GM06990 (cell line): ENCODE measurements around the gene NT5C2.
"Not testable (repeated sequence)": the region's sequence is repeated elsewhere in the genome, so short reads cannot be mapped to it uniquely, and the experiment has no call there.

Source experiments
- DNase-seq: peaks from one replicate; pipeline ENCODE4 v3.0.0-alpha.2; 2011; ENCODE audit not compliant: insufficient read length; ENCODE audit errors: extremely low read depth
- H3K27me3 ChIP-seq: replicated peaks from 2 replicates; pipeline ENCODE4 v1.6.0; 2011; ENCODE audit warnings: low read length; ENCODE audit not compliant: control insufficient read depth, insufficient read depth
- H3K36me3 ChIP-seq: 2 replicates; pipeline ENCODE4 v1.5.1; 2011; ENCODE audit warnings: low read length; ENCODE audit not compliant: control insufficient read depth, insufficient read depth
- H3K4me3 ChIP-seq: replicated peaks from 2 replicates; pipeline ENCODE4 v1.5.1; 2011; ENCODE audit warnings: low read depth, mild to moderate bottlenecking, control low read depth, low read length
- TF ChIP-seq, protein P1 (sequence below): IDR thresholded peaks from 2 replicates; pipeline ENCODE4 v1.5.1; 2011; ENCODE audit warnings: low read length, control low read depth, mild to moderate bottlenecking, inconsistent platforms; ENCODE audit not compliant: insufficient read depth, poor library complexity, severe bottlenecking

NT5C2 gene

GRCh38 chr10:103175580-103176285 is 17.3 kb downstream of the NT5C2 start:
- no peak overlapping the region for H3K4me3 ChIP-seq
- H3K36me3 ChIP-seq, result peaks cover 18% of the 10 kb centered on the region
- no peaks in the 10 kb centered on the region for H3K27me3 ChIP-seq
- no peak for DNase-seq
- TF ChIP-seq, protein P1, sequence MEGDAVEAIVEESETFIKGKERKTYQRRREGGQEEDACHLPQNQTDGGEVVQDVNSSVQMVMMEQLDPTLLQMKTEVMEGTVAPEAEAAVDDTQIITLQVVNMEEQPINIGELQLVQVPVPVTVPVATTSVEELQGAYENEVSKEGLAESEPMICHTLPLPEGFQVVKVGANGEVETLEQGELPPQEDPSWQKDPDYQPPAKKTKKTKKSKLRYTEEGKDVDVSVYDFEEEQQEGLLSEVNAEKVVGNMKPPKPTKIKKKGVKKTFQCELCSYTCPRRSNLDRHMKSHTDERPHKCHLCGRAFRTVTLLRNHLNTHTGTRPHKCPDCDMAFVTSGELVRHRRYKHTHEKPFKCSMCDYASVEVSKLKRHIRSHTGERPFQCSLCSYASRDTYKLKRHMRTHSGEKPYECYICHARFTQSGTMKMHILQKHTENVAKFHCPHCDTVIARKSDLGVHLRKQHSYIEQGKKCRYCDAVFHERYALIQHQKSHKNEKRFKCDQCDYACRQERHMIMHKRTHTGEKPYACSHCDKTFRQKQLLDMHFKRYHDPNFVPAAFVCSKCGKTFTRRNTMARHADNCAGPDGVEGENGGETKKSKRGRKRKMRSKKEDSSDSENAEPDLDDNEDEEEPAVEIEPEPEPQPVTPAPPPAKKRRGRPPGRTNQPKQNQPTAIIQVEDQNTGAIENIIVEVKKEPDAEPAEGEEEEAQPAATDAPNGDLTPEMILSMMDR, result no peak

- not testable (repeated sequence) for H3K27me3 ChIP-seq, DNase-seq, H3K4me3 ChIP-seq
- peaks cover 16% of the 10 kb centered on the region for H3K36me3 ChIP-seq
Observed at GRCh38 chr10:103174324-103174723, 18.7 kb downstream of the NT5C2 start.

DNA sequence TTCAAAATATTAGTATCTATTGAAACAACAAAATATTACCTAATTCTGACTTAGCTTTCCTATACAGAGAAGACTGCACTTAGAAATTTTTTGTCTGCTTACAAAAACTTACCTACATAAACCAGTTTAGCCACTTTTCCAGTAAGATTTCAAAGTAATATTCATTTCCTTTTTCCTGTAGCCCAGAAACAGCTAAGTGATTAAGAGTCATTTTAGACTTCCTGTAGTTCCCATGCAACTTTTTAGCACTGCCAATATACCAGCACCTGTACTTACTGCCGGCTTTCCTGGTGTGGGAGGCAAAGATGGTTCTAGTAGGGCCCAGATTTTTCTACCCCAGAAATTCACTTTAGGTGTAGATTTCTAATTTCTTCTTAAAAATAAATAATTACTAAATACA is 21.8 kb downstream of the NT5C2 start:
- Histone ChIP-seq H3K27me3 (no peaks in the 10 kb centered on the region), H3K36me3 (peaks cover 12% of the 10 kb centered on the region), H3K4me3 (no peak overlapping the region)
- TF ChIP-seq, protein P1, result no peak
- DNase-seq, result no peak

DNA sequence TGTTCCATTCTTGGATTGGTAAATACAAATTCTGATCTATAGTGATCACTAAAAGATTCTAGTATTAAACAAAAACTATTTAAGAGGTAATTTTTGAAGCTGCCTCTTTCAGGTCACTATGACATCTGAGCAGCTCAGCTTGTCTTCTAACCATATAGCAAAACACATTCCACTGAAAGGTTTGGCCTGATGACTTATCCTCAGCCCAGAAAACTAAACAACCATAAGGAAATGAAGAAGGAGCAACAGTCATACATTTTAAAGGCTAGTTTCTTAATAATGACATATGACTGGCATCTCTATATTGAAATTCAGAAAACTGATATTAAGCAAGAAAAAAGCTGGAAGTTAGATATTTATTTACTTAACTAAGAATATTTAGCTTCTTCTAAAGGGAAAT is 24.6 kb downstream of the NT5C2 start:
- Histone ChIP-seq H3K27me3 (no peaks in the 10 kb centered on the region), H3K4me3 (no peak overlapping the region), H3K36me3 (peaks cover 4% of the 10 kb centered on the region)
- TF ChIP-seq, protein P1, result no peak
- no peak for DNase-seq

- not testable (repeated sequence) for DNase-seq, H3K27me3 ChIP-seq, H3K36me3 ChIP-seq, H3K4me3 ChIP-seq
Observed at GRCh38 chr10:103167554-103167953, 25.5 kb downstream of the NT5C2 start.

- Histone ChIP-seq H3K4me3 (no peak overlapping the region), H3K27me3 (no peaks in the 10 kb centered on the region), H3K36me3 (peaks cover 2% of the 10 kb centered on the region)
- DNase-seq, result no peak
- TF ChIP-seq, protein P1, result no peak
Observed at GRCh38 chr10:103166523-103166922, 26.5 kb downstream of the NT5C2 start.

DNA sequence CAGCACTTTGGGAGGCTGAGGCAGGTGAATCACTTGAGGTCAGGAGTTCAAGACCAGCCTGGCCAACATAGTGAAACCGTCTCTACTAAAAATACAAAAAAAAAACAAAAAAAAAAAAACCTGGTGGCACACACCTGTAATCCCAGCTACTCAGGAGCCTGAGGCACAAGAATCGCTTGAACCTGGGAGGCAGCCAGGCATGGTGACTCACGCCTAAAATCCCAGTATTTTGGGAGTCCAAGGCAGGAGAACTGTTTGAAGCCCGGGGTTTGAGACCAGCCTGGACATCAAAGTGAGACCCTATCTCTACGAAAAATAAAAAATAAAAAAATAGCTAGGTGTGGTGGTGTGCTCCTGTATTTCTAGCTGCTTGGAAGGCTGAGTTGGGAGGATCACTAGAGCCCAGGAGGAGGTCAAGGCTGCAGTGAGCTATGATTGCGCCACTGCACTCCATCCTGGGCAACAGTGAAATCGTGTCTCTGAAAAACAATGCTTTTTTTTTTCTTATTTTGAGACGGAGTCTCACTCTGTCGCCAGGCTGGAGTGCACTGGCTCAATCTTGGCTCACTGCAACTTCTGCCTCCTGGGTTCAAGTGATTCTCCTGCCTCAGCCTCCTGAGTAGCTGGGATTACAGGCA is 29.2 kb downstream of the NT5C2 start:
- DNase-seq, H3K4me3 ChIP-seq, H3K27me3 ChIP-seq, H3K36me3 ChIP-seq: not testable (repeated sequence)
